Gastrocnemius medialis (tissue), 4 donors: ENCODE measurements around the gene FAM124A. TPM values are rescaled to one million over a fixed set of nuclear protein-coding genes. Genes with fewer than 3 reads are reported as not detected.

Experiments used
- ATAC-seq, 2 donors: fragments of 150-250 bp; one replicate each; pipeline ENCODE4 v1.9.1; 2016
- DNase-seq, 2 donors: peaks; one replicate each; pipeline ENCODE4 v3.0.0-alpha.2; 2019
- H3K27ac ChIP-seq, 4 donors: fragments of 200-600 bp; sonication (generic); 1 replicate in 1 of 4; 2 replicates in 3 of 4; pipeline ENCODE4 v1.5.1; 2016 to 2018; ENCODE audit warnings: mild to moderate bottlenecking in 2 of 4, moderate library complexity in 1 of 4
- H3K27me3 ChIP-seq, 3 donors: fragments of 200-600 bp; sonication (generic) in 2 of 3; 1 replicate in 1 of 3; 2 replicates in 2 of 3; pipeline versions ENCODE4 v1.5.1 to v1.6.0; 2016 to 2019; ENCODE audit warnings: mild to moderate bottlenecking in 1 of 3, moderate library complexity in 1 of 3
- H3K36me3 ChIP-seq, 2 donors: fragments of 200-600 bp; sonication (generic) in 1 of 2; one replicate each; pipeline ENCODE4 v1.5.1; 2017 to 2018
- H3K4me1 ChIP-seq, 2 donors: fragments of 200-600 bp; sonication (generic) in 1 of 2; one replicate each; pipeline ENCODE4 v1.5.1; 2016 to 2017; ENCODE audit warnings: mild to moderate bottlenecking in 2 of 2
- H3K4me3 ChIP-seq, 4 donors: fragments of 200-600 bp; sonication (generic) in 3 of 4; 1 replicate in 1 of 4; 2 replicates in 3 of 4; pipeline ENCODE4 v1.5.1; 2016 to 2019; ENCODE audit warnings: mild to moderate bottlenecking in 2 of 4
- H3K9me3 ChIP-seq, 3 donors: fragments of 200-600 bp; sonication (generic) in 2 of 3; 1 replicate in 1 of 3; 2 replicates in 2 of 3; pipeline ENCODE4 v1.5.1; 2016 to 2019
- POLR2A ChIP-seq, 2 donors: fragments of 450-650 bp; IDR thresholded peaks; one replicate each; pipeline ENCODE4 v1.6.1; 2017; ENCODE audit warnings: antibody characterized with exemption in 2 of 2, mild to moderate bottlenecking in 2 of 2, moderate library complexity in 2 of 2
- in situ Hi-C, 4 donors: fragments of 200-750 bp; cut with MboI; loops; one replicate each; pipeline versions ENCODE4 v1.15.0 to v1.8.0; 2017; ENCODE audit warnings: low sequenced_read_pairs in 4 of 4
- intact Hi-C: fragments of 100-400 bp; cut with DNase I; formaldehyde crosslinking; loops from one replicate; pipeline ENCODE4 v1.15.1; 2023; ENCODE audit warnings: low total_unique reads
- total RNA-seq, 4 donors: library from RNA; depleted of rRNA; stranded (reverse); fragments of >200 nt; gene quantifications; one replicate each; pipeline versions ENCODE4 v1.1.0 to v1.2.3, GENCODE V29; 2016
- TF ChIP-seq, protein P1 (sequence below), 5 experiments: fragments of 450-650 bp in 3 of 5; fragments of 200-600 bp in 2 of 5; sonication (generic) in 2 of 5; IDR thresholded peaks in 4 of 5; conservative IDR thresholded peaks in 1 of 5; 1 replicate in 4 of 5; 2 replicates in 1 of 5; pipeline ENCODE4 v1.5.1; 2016 to 2019; ENCODE audit warnings: antibody characterized with exemption in 5 of 5, mild to moderate bottlenecking in 3 of 5, moderate library complexity in 3 of 5

Gene FAM124A
- total RNA-seq, 4 donors from 2014 or later: 0.66 to 2.0 (median 0.81) TPM

GRCh38 chr13:51324714-51325420 is 102.7 kb downstream of the FAM124A start:
- Histone ChIP-seq H3K27me3 (no peaks in the 10 kb centered on the region), H3K27ac (no peak overlapping the region), H3K9me3 (no peaks in the 10 kb centered on the region), H3K4me3 (no peak overlapping the region), H3K4me1 (no peaks in the 10 kb centered on the region), H3K36me3 (no peaks in the 10 kb centered on the region)
- TF ChIP-seq POLR2A (IDR thresholded peaks at IDR 0.05): no peak
- TF ChIP-seq, protein P1, sequence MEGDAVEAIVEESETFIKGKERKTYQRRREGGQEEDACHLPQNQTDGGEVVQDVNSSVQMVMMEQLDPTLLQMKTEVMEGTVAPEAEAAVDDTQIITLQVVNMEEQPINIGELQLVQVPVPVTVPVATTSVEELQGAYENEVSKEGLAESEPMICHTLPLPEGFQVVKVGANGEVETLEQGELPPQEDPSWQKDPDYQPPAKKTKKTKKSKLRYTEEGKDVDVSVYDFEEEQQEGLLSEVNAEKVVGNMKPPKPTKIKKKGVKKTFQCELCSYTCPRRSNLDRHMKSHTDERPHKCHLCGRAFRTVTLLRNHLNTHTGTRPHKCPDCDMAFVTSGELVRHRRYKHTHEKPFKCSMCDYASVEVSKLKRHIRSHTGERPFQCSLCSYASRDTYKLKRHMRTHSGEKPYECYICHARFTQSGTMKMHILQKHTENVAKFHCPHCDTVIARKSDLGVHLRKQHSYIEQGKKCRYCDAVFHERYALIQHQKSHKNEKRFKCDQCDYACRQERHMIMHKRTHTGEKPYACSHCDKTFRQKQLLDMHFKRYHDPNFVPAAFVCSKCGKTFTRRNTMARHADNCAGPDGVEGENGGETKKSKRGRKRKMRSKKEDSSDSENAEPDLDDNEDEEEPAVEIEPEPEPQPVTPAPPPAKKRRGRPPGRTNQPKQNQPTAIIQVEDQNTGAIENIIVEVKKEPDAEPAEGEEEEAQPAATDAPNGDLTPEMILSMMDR (IDR thresholded peaks at IDR 0.05 in 4 of 5, conservative IDR thresholded peaks at IDR 0.05 in 1 of 5): no peak
- in situ Hi-C loops (no loop called here), intact Hi-C loops (no loop called here)
- DNase-seq: no peak
- ATAC-seq: no peak

GRCh38 chr13:51325837-51326236 is 103.6 kb downstream of the FAM124A start:
- intact Hi-C loops: no loop called here
- ATAC-seq (no peak), DNase-seq (no peak)
- Histone ChIP-seq H3K4me3 (no peak overlapping the region), H3K4me1 (no peaks in the 10 kb centered on the region), H3K27ac (no peak overlapping the region), H3K27me3 (no peaks in the 10 kb centered on the region), H3K36me3 (no peaks in the 10 kb centered on the region), H3K9me3 (no peaks in the 10 kb centered on the region)
- TF ChIP-seq POLR2A (IDR thresholded peaks at IDR 0.05): no peak
- TF ChIP-seq, protein P1 (IDR thresholded peaks at IDR 0.05 in 4 of 5, conservative IDR thresholded peaks at IDR 0.05 in 1 of 5): no peak
- in situ Hi-C loops: no loop called here

DNA sequence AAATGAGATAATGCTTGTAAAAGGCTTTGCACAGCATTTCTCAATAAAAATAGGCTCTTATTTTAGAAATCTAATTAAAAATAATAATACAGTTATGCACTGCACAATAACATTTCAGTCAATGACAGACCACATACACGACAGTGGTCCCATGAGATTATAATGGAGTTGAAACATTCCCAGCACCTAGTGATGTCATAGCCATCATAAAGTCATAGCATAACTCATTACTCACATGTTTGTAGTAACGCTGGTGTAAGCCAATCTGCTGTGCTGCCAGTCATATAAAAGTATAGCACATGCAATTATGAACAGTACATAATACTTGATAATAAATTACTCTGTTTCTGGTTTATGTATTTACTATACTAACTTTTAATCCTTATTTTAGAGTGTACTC is 104.6 kb downstream of the FAM124A start:
- ATAC-seq (no peak), DNase-seq (no peak)
- in situ Hi-C loops (no loop called here), intact Hi-C loops (no loop called here)
- no peaks in the 10 kb centered on the region for H3K36me3 ChIP-seq
- H3K27me3 ChIP-seq: no peaks in the 10 kb centered on the region
- no peak overlapping the region for H3K4me3 ChIP-seq
- H3K4me1 ChIP-seq: no peaks in the 10 kb centered on the region
- H3K27ac ChIP-seq: no peak overlapping the region
- no peaks in the 10 kb centered on the region for H3K9me3 ChIP-seq
- no peak for TF ChIP-seq POLR2A (IDR thresholded peaks at IDR 0.05)
- TF ChIP-seq, protein P1 (IDR thresholded peaks at IDR 0.05 in 4 of 5, conservative IDR thresholded peaks at IDR 0.05 in 1 of 5): no peak

- Histone ChIP-seq H3K27me3 (no peaks in the 10 kb centered on the region), H3K36me3 (no peaks in the 10 kb centered on the region), H3K4me1 (no peaks in the 10 kb centered on the region), H3K4me3 (no peak overlapping the region), H3K9me3 (no peaks in the 10 kb centered on the region), H3K27ac (no peak overlapping the region)
- no peak for ATAC-seq
- in situ Hi-C loops (no loop called here), intact Hi-C loops (no loop called here)
- DNase-seq: no peak
- TF ChIP-seq POLR2A (IDR thresholded peaks at IDR 0.05): no peak
- TF ChIP-seq, protein P1 (IDR thresholded peaks at IDR 0.05 in 4 of 5, conservative IDR thresholded peaks at IDR 0.05 in 1 of 5): no peak
Measured at GRCh38 chr13:51327961-51328360, 105.8 kb downstream of the FAM124A start.

- no peak overlapping the region for H3K4me3 ChIP-seq
- no peaks in the 10 kb centered on the region for H3K36me3 ChIP-seq
- no peaks in the 10 kb centered on the region for H3K9me3 ChIP-seq
- H3K27me3 ChIP-seq: no peaks in the 10 kb centered on the region
- TF ChIP-seq, protein P1 (IDR thresholded peaks at IDR 0.05 in 4 of 5, conservative IDR thresholded peaks at IDR 0.05 in 1 of 5): no peak
- TF ChIP-seq POLR2A (IDR thresholded peaks at IDR 0.05): no peak
- in situ Hi-C loops: no loop called here
- DNase-seq (no peak), ATAC-seq (no peak)
- intact Hi-C loops: no loop called here
- no peak overlapping the region for H3K27ac ChIP-seq
- H3K4me1 ChIP-seq: no peaks in the 10 kb centered on the region
Measured at GRCh38 chr13:51328488-51328887, 106.3 kb downstream of the FAM124A start.
